Activated CD4-positive, alpha-beta T cell treated with anti-CD3 and anti-CD28 coated beads for 1 hour (primary cell): ENCODE measurements around the gene CORO7.

Source experiments
- DNase-seq: peaks from one replicate; pipeline ENCODE4 v3.0.0-alpha.2; 2020

Gene CORO7

GRCh38 chr16:4416200-4417032 lies at the start of gene CORO7:
Gene CORO7, minus strand, starts transcription at chr16:4416596. Its CDS starts 78 bp downstream, at chr16:4416518.
- peak; percentile 98 for DNase-seq

- DNase-seq: no peak
Measured at GRCh38 chr16:4463522-4464163, 47.2 kb upstream of the CORO7 start.

- no peak for DNase-seq
Measured at GRCh38 chr16:4461250-4462085, 45.1 kb upstream of the CORO7 start.

GRCh38 chr16:4460936-4461249 lies 44.5 kb upstream of the CORO7 start:
- no peak for DNase-seq

GRCh38 chr16:4455951-4456350 lies 39.6 kb upstream of the CORO7 start:
- DNase-seq: no peak

- no peak for DNase-seq
Measured at GRCh38 chr16:4455081-4455480, 38.7 kb upstream of the CORO7 start.

- DNase-seq: no peak
Measured at GRCh38 chr16:4454623-4455022, 38.2 kb upstream of the CORO7 start.

GRCh38 chr16:4452674-4453073 lies 36.3 kb upstream of the CORO7 start:
- no peak for DNase-seq

- DNase-seq: no peak
Measured at GRCh38 chr16:4450931-4451519, 34.6 kb upstream of the CORO7 start.

- DNase-seq: no peak
Measured at GRCh38 chr16:4450430-4450829, 34.0 kb upstream of the CORO7 start.

- no peak for DNase-seq
Measured at GRCh38 chr16:4443986-4444385, 27.6 kb upstream of the CORO7 start.

- no peak for DNase-seq
Measured at GRCh38 chr16:4443271-4443670, 26.9 kb upstream of the CORO7 start.

GRCh38 chr16:4442371-4442770 lies 26.0 kb upstream of the CORO7 start:
- no peak for DNase-seq

- DNase-seq: no peak
Measured at GRCh38 chr16:4437366-4437765, 21.0 kb upstream of the CORO7 start.

- no peak for DNase-seq
Measured at GRCh38 chr16:4435337-4436067, 19.1 kb upstream of the CORO7 start.

GRCh38 chr16:4433914-4434787 lies 17.8 kb upstream of the CORO7 start:
- DNase-seq: no peak

GRCh38 chr16:4433228-4433627 lies 16.8 kb upstream of the CORO7 start:
- DNase-seq: no peak

GRCh38 chr16:4431023-4431422 lies 14.6 kb upstream of the CORO7 start:
- DNase-seq: no peak

GRCh38 chr16:4428500-4428899 lies 12.1 kb upstream of the CORO7 start:
- no peak for DNase-seq

- DNase-seq: no peak
Measured at GRCh38 chr16:4426722-4427372, 10.5 kb upstream of the CORO7 start.
